HEK293 (cell line): ENCODE data around the gene RNASE8.

Experiments
- CTCF ChIA-PET: fragments of 350-600 bp; formaldehyde crosslinking; extraction: SDS; loops from one replicate; lab custom pipeline; 2021; ENCODE audit warnings: antibody characterized with exemption; lab: Yijun Ruan, JAX
- POLR2A ChIA-PET: fragments of 300-600 bp; formaldehyde crosslinking; extraction: SDS; loops from one replicate; lab custom pipeline; 2020; ENCODE audit warnings: antibody characterized with exemption, inconsistent platforms; lab: Yijun Ruan, JAX
- H3K27ac ChIP-seq: fragments of 200-500 bp; sonication (Bioruptor generic); 2 replicates; pipeline ENCODE4 v1.5.1; 2014; ENCODE audit warnings: low read depth, low read length, control low read depth, inconsistent platforms; ENCODE audit errors: extremely low read depth
- H3K36me3 ChIP-seq, 2 experiments: fragments of 200-500 bp in 1 of 2; sonication (Bioruptor generic) in 1 of 2; 1 replicate in 1 of 2; 2 replicates in 1 of 2; pipeline ENCODE4 v1.5.1; 2014 to 2017; ENCODE audit warnings: inconsistent platforms in 2 of 2, low read length in 2 of 2; ENCODE audit not compliant: control insufficient read depth in 2 of 2, insufficient read depth in 1 of 2
- H3K4me1 ChIP-seq: fragments of 200-500 bp; sonication (Bioruptor generic); 2 replicates; pipeline ENCODE4 v1.5.1; 2014; ENCODE audit warnings: mild to moderate bottlenecking, low read length, inconsistent platforms; ENCODE audit not compliant: control insufficient read depth, insufficient read depth
- H3K4me3 ChIP-seq: 2 replicates; pipeline ENCODE4 v1.5.1; 2011; ENCODE audit warnings: low read depth, mild to moderate bottlenecking, control low read depth, low read length, moderate library complexity
- H3K9me3 ChIP-seq: fragments of 200-500 bp; sonication (Bioruptor generic); 2 replicates; pipeline ENCODE4 v1.5.1; 2014; ENCODE audit warnings: low read depth, low read length, inconsistent platforms; ENCODE audit not compliant: control insufficient read depth, insufficient read depth
- ATF2 ChIP-seq: fragments of 450-650 bp; formaldehyde crosslinking; IDR thresholded peaks from 2 replicates; pipeline ENCODE4 v1.5.1; 2016; ENCODE audit warnings: missing biosample characterization, missing genetic modification characterization, low read depth
- GLIS1 ChIP-seq: fragments of 450-650 bp; formaldehyde crosslinking; IDR thresholded peaks from 2 replicates; pipeline ENCODE4 v1.5.1; 2016; ENCODE audit warnings: missing biosample characterization, missing genetic modification characterization
- HOXD13 ChIP-seq: sonication (generic); formaldehyde crosslinking; IDR thresholded peaks from 2 replicates; pipeline ENCODE4 v1.8.0; 2022; ENCODE audit warnings: missing genetic modification reagents, borderline replicate concordance
- KLF10 ChIP-seq: fragments of 450-650 bp; IDR thresholded peaks from 2 replicates; pipeline ENCODE4 v1.5.1; 2018; ENCODE audit warnings: missing biosample characterization, mild to moderate bottlenecking, missing genetic modification characterization
- KLF17 ChIP-seq: fragments of 450-650 bp; formaldehyde crosslinking; IDR thresholded peaks from 2 replicates; pipeline ENCODE4 v1.5.1; 2016; ENCODE audit warnings: missing biosample characterization, missing genetic modification characterization
- KLF8 ChIP-seq: fragments of 450-650 bp; formaldehyde crosslinking; IDR thresholded peaks from 2 replicates; pipeline ENCODE4 v1.5.1; 2016; ENCODE audit warnings: missing biosample characterization, missing genetic modification characterization
- MZF1 ChIP-seq: fragments of 450-650 bp; formaldehyde crosslinking; IDR thresholded peaks from 2 replicates; pipeline ENCODE4 v1.5.1; 2017; ENCODE audit warnings: missing biosample characterization, missing genetic modification characterization, borderline replicate concordance
- RBAK ChIP-seq: fragments of 450-650 bp; formaldehyde crosslinking; IDR thresholded peaks from 2 replicates; pipeline ENCODE4 v1.5.1; 2016; ENCODE audit warnings: missing biosample characterization, missing genetic modification characterization
- REPIN1 ChIP-seq: fragments of 450-650 bp; formaldehyde crosslinking; IDR thresholded peaks from 2 replicates; pipeline ENCODE4 v1.5.1; 2017; ENCODE audit warnings: missing biosample characterization, missing genetic modification characterization, low read depth
- SCRT1 ChIP-seq: fragments of 450-650 bp; formaldehyde crosslinking; IDR thresholded peaks from 2 replicates; pipeline ENCODE4 v1.5.1; 2016; ENCODE audit warnings: missing biosample characterization, missing genetic modification characterization, borderline replicate concordance
- SCRT2 ChIP-seq: fragments of 450-650 bp; formaldehyde crosslinking; IDR thresholded peaks from 2 replicates; pipeline ENCODE4 v1.5.1; 2016; ENCODE audit warnings: missing biosample characterization, missing genetic modification characterization
- ZBTB44 ChIP-seq: fragments of 450-650 bp; IDR thresholded peaks from 2 replicates; pipeline ENCODE4 v1.5.1; 2018; ENCODE audit warnings: missing biosample characterization, mild to moderate bottlenecking, missing genetic modification characterization
- ZBTB7A ChIP-seq: fragments of 450-650 bp; formaldehyde crosslinking; IDR thresholded peaks from 2 replicates; pipeline ENCODE4 v1.5.1; 2016; ENCODE audit warnings: low read depth, missing biosample characterization, missing genetic modification characterization
- ZFP3 ChIP-seq: fragments of 450-650 bp; formaldehyde crosslinking; IDR thresholded peaks from 2 replicates; pipeline ENCODE4 v1.5.1; 2016; ENCODE audit warnings: low read depth, missing biosample characterization, missing genetic modification characterization
- ZNF10 ChIP-seq: fragments of 450-650 bp; formaldehyde crosslinking; IDR thresholded peaks from 2 replicates; pipeline ENCODE4 v1.5.1; 2017; ENCODE audit warnings: missing biosample characterization, missing genetic modification characterization
- ZNF155 ChIP-seq: fragments of 450-650 bp; formaldehyde crosslinking; IDR thresholded peaks from 2 replicates; pipeline ENCODE4 v1.5.1; 2016; ENCODE audit warnings: missing biosample characterization, missing genetic modification characterization
- ZNF169 ChIP-seq: fragments of 450-650 bp; formaldehyde crosslinking; IDR thresholded peaks from 2 replicates; pipeline ENCODE4 v1.5.1; 2016; ENCODE audit warnings: missing biosample characterization, missing genetic modification characterization
- ZNF248 ChIP-seq: fragments of 450-650 bp; formaldehyde crosslinking; IDR thresholded peaks from 2 replicates; pipeline ENCODE4 v1.5.1; 2017; ENCODE audit warnings: missing biosample characterization, missing genetic modification characterization
- ZNF311 ChIP-seq: fragments of 450-650 bp; formaldehyde crosslinking; IDR thresholded peaks from 2 replicates; pipeline ENCODE4 v1.5.1; 2017; ENCODE audit warnings: missing biosample characterization, missing genetic modification characterization, borderline replicate concordance
- ZNF37A ChIP-seq: fragments of 450-650 bp; IDR thresholded peaks from 2 replicates; pipeline ENCODE4 v1.5.1; 2018; ENCODE audit warnings: missing biosample characterization, missing genetic modification characterization
- ZNF398 ChIP-seq: fragments of 450-650 bp; formaldehyde crosslinking; IDR thresholded peaks from 2 replicates; pipeline ENCODE4 v1.5.1; 2017; ENCODE audit warnings: missing biosample characterization, missing genetic modification characterization
- ZNF510 ChIP-seq: fragments of 450-650 bp; formaldehyde crosslinking; IDR thresholded peaks from 2 replicates; pipeline ENCODE4 v1.5.1; 2018; ENCODE audit warnings: mild to moderate bottlenecking, missing genetic modification characterization, missing biosample characterization; ENCODE audit not compliant: insufficient replicate concordance
- ZNF555 ChIP-seq: fragments of 450-650 bp; formaldehyde crosslinking; conservative IDR thresholded peaks from 2 replicates; pipeline ENCODE4 v1.5.1; 2017; ENCODE audit warnings: missing biosample characterization, mild to moderate bottlenecking, missing genetic modification characterization, inconsistent platforms
- ZNF558 ChIP-seq: fragments of 450-650 bp; formaldehyde crosslinking; IDR thresholded peaks from 2 replicates; pipeline ENCODE4 v1.5.1; 2016; ENCODE audit warnings: missing biosample characterization, missing genetic modification characterization
- ZNF610 ChIP-seq: fragments of 450-650 bp; formaldehyde crosslinking; IDR thresholded peaks from 2 replicates; pipeline ENCODE4 v1.5.1; 2016; ENCODE audit warnings: missing biosample characterization, missing genetic modification characterization, borderline replicate concordance
- ZNF623 ChIP-seq: fragments of 450-650 bp; formaldehyde crosslinking; IDR thresholded peaks from 2 replicates; pipeline ENCODE4 v1.5.1; 2016; ENCODE audit warnings: missing biosample characterization, missing genetic modification characterization
- ZNF624 ChIP-seq: fragments of 450-650 bp; formaldehyde crosslinking; IDR thresholded peaks from 2 replicates; pipeline ENCODE4 v1.5.1; 2017; ENCODE audit warnings: missing biosample characterization, missing genetic modification characterization
- ZNF626 ChIP-seq: fragments of 450-650 bp; sonication (Bioruptor Pico); formaldehyde crosslinking; IDR thresholded peaks from 2 replicates; pipeline ENCODE4 v1.5.1; 2018; ENCODE audit warnings: missing biosample characterization, missing genetic modification characterization, inconsistent platforms
- ZNF785 ChIP-seq: fragments of 450-650 bp; formaldehyde crosslinking; IDR thresholded peaks from 2 replicates; pipeline ENCODE4 v1.5.1; 2016; ENCODE audit warnings: missing biosample characterization, missing genetic modification characterization
- ZSCAN30 ChIP-seq: fragments of 450-650 bp; IDR thresholded peaks from 2 replicates; pipeline ENCODE4 v1.5.1; 2018; ENCODE audit warnings: missing biosample characterization, mild to moderate bottlenecking, missing genetic modification characterization, moderate library complexity
- ZXDB ChIP-seq: fragments of 450-650 bp; formaldehyde crosslinking; IDR thresholded peaks from 2 replicates; pipeline ENCODE4 v1.5.1; 2016; ENCODE audit warnings: missing biosample characterization, missing genetic modification characterization

The RNASE8 gene

GRCh38 chr14:21068521-21069387 lies 11.1 kb downstream of the RNASE8 start (continued):
- TF ChIP-seq ZBTB44 (tag by site-specific recombination) (no peak), ZNF510 (tag by site-specific recombination) (no peak), ZNF10 (no peak), ZNF558 (tag by site-specific recombination) (no peak), HOXD13 (CRISPR knock-in tag) (no peak), RBAK (no peak)
- TF ChIP-seq, all 188 proteins: peak for 7

- ChIA-PET POLR2A (interaction anchor here (1.3 to 3.7 kb wide), 5 partner anchors 17 to 35 kb away, joined by 3 to 71 read pairs (median 18); partner anchors contain the start of gene ZNF219), CTCF (interaction anchor here (0.6 to 5.0 kb wide), 12 partner anchors 13 to 135 kb away, joined by 3 to 131 read pairs (median 38); partner anchors contain the start of gene TMEM253)
- Histone ChIP-seq H3K36me3 (peaks cover 0 to 17% of the 10 kb centered on the region in 2 experiments; a peak in 1 of 3 replicates), H3K4me3 (peak overlapping the region; percentile 79), H3K27ac (peak overlapping the region; percentile 53; the same call in 1 of the 2 replicates), H3K9me3 (no peaks in the 10 kb centered on the region), H3K4me1 (peaks cover 16% of the 10 kb centered on the region)
- TF ChIP-seq ZNF155 (tag by site-specific recombination) (no peak), ZNF785 (tag by site-specific recombination) (no peak), ZNF398 (tag by site-specific recombination) (no peak), ZNF610 (tag by site-specific recombination) (no peak), ZXDB (peak; percentile 43; the same call in 1 of the 2 replicates), MZF1 (tag by site-specific recombination) (no peak), ZFP3 (tag by site-specific recombination) (no peak), ZNF624 (no peak), ZSCAN30 (tag by site-specific recombination) (no peak), RBAK (no peak), ZNF555 (tag by site-specific recombination) (no peak), SCRT2 (tag by site-specific recombination) (no peak), ZNF623 (tag by site-specific recombination) (no peak), ZNF248 (tag by site-specific recombination) (no peak), SCRT1 (tag by site-specific recombination) (no peak), KLF10 (tag by site-specific recombination) (no peak), GLIS1 (peak; percentile 51), KLF8 (tag by site-specific recombination) (peak; percentile 44), ZNF169 (tag by site-specific recombination) (no peak), ZNF626 (tag by site-specific recombination) (no peak), ATF2 (tag by site-specific recombination) (no peak), ZNF311 (tag by site-specific recombination) (no peak), ZNF37A (tag by site-specific recombination) (no peak), REPIN1 (no peak), KLF17 (no peak), ZBTB7A (tag by site-specific recombination) (no peak)
These were observed 11.9 kb downstream of the RNASE8 start for GRCh38 chr14:21069388-21070082.
